ENCODE measurements around the gene PRICKLE2.

- no peak for TF ChIP-seq EZH2 (optimal IDR thresholded peaks at IDR 0.05; ENCODE audit: low read depth, low read length)
- TF ChIP-seq, protein P1, sequence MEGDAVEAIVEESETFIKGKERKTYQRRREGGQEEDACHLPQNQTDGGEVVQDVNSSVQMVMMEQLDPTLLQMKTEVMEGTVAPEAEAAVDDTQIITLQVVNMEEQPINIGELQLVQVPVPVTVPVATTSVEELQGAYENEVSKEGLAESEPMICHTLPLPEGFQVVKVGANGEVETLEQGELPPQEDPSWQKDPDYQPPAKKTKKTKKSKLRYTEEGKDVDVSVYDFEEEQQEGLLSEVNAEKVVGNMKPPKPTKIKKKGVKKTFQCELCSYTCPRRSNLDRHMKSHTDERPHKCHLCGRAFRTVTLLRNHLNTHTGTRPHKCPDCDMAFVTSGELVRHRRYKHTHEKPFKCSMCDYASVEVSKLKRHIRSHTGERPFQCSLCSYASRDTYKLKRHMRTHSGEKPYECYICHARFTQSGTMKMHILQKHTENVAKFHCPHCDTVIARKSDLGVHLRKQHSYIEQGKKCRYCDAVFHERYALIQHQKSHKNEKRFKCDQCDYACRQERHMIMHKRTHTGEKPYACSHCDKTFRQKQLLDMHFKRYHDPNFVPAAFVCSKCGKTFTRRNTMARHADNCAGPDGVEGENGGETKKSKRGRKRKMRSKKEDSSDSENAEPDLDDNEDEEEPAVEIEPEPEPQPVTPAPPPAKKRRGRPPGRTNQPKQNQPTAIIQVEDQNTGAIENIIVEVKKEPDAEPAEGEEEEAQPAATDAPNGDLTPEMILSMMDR (IDR thresholded peaks at IDR 0.05; ENCODE audit: low read length) = no peak
These were observed 117.0 kb downstream of the PRICKLE2 start for GRCh38 chr3:64108231-64108630.

All from MM.1S (cell line).